Measurements from ENCODE around the gene CAMLG. TPM values are rescaled to one million over a fixed set of nuclear protein-coding genes. Genes with fewer than 3 reads are reported as not detected.
"Not testable (repeated sequence)": the region's sequence is repeated elsewhere in the genome, so short reads cannot be mapped to it uniquely, and the experiment has no call there.

Gene CAMLG
- total RNA-seq = 17.1 TPM
- long read RNA-seq, transcript CAMLG-201 (4 exons, 2,221 nt) = major isoform, 32 of 42 reads
- long read RNA-seq, partial matches to known transcripts = 0 of 42 reads
- long read RNA-seq, other reads (novel, unspliced or antisense) = 6 of 42 reads

GRCh38 chr5:134738133-134738962 is at the start of gene CAMLG:
TSS of gene CAMLG (plus strand) at chr5:134738548. CDS start at chr5:134738621, 73 bp downstream.
- DNase-seq = peak; percentile 99
- ATAC-seq (ENCODE audit: poor library complexity) = peak; percentile 99
- intact Hi-C loops (cut with DNase I) = no loop called here

- ATAC-seq (ENCODE audit: poor library complexity); intact Hi-C loops (cut with DNase I); DNase-seq: not testable (repeated sequence)
These were observed 48.2 kb upstream of the CAMLG start for GRCh38 chr5:134690144-134690543.

DNA sequence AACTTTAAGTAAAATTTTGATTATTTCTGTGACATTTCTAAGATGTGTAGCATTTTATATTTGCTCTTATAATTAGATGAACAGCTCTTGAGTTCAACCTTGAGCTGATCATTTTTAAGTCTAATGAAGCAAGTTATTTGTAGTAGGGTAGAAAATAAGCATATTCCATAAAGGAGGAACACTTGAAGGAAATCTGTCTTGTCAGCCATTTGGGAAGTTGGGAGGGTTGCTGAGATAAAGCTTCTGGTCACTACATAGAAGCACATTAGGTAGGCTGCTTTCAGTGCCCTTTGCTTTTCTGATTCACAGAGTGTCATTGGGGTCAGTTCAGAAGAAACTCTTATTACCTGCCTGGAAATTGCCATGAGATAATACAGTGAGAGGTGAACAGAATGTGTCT is 45.6 kb upstream of the CAMLG start:
- DNase-seq = no peak
- intact Hi-C loops (cut with DNase I) = no loop called here
- ATAC-seq (ENCODE audit: poor library complexity) = no peak

DNA sequence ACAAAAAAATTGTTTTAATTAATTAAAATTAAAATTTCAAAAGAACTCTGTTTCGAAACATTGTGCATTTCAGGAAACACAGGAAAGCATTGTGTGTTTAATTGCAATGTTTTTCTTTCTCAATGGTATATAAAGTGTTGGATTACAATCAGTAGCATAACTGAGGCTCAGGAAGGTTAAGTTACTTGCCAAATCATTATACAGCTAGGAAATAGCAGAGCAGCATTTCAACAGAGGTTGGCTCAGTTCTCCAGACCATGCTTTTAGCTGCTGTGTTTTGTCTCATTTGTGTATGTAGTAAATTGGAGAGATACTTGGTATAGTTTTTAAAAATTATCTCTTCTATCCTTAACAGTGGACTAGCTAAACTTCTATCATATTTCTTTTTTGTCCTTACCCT is 30.0 kb upstream of the CAMLG start:
- DNase-seq (no peak), ATAC-seq (ENCODE audit: poor library complexity) (no peak)
- intact Hi-C loops (cut with DNase I) = no loop called here

DNA sequence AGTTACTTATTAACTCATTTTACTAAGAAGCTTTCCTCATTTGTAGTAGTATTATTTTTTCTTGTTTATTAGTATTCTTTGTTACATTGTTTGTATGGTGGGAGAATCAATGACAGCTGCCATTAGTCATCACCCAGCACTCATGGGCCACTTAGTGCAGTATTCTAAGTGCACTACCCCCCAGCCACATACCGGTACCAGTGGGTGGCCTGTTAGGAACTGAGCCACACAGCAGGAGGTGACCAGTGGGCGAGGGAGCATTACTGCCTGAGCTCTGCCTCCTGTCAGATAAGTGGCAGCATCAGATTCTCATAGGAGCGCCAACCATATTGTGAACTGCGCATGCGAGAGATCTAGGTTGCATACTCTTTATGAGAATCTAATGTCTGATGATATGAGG is 24.2 kb upstream of the CAMLG start:
- ATAC-seq (ENCODE audit: poor library complexity) = no peak
- intact Hi-C loops (cut with DNase I) = no loop called here

GRCh38 chr5:134714541-134714940 is 23.8 kb upstream of the CAMLG start:
- no peak for ATAC-seq (ENCODE audit: poor library complexity)
- intact Hi-C loops (cut with DNase I) = no loop called here
- DNase-seq = no peak

More for the DNA sequence above, 24.2 kb upstream of the CAMLG start:
- no peak for DNase-seq

- ATAC-seq (ENCODE audit: poor library complexity); intact Hi-C loops (cut with DNase I); DNase-seq: not testable (repeated sequence)
These were observed 22.9 kb upstream of the CAMLG start for GRCh38 chr5:134715466-134715865.

- ATAC-seq (ENCODE audit: poor library complexity) (no peak), DNase-seq (no peak)
- intact Hi-C loops (cut with DNase I) = no loop called here
These were observed 13.5 kb upstream of the CAMLG start for GRCh38 chr5:134724872-134725271.

GRCh38 chr5:134732819-134733218 is 5.5 kb upstream of the CAMLG start:
- DNase-seq (no peak), ATAC-seq (ENCODE audit: poor library complexity) (no peak)
- intact Hi-C loops (cut with DNase I) = no loop called here

DNA sequence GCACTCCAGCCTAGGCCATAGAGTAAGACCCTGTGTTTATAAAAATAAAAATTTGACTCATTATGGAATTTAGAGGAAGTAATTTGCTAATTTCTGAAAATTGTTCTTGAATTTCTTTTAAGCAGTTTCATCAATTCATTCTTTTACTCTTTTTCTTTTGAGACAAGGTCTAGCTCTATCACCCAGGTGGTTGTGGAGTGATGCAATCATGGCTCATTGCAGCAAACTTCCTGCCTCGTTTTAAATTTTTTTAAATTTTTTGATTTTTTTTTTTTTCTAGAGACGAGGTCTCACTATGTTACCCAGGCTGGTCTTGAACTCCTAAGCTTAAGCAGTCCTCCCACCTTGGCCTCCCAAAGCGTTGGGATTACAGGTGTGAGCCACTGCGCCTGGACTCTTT is 3.1 kb upstream of the CAMLG start:
- no peak for ATAC-seq (ENCODE audit: poor library complexity)
- intact Hi-C loops (cut with DNase I) = no loop called here
- no peak for DNase-seq

GRCh38 chr5:134736173-134736812 is 2.1 kb upstream of the CAMLG start:
- ATAC-seq (ENCODE audit: poor library complexity) = no peak
- intact Hi-C loops (cut with DNase I) = no loop called here

GRCh38 chr5:134738963-134739661 is 764 bp downstream of the CAMLG start:
- ATAC-seq (ENCODE audit: poor library complexity) (peak; percentile 29), DNase-seq (no peak)
- intact Hi-C loops (cut with DNase I) = no loop called here

More at GRCh38 chr5:134736173-134736812, 2.1 kb upstream of the CAMLG start:
- DNase-seq = no peak

DNA sequence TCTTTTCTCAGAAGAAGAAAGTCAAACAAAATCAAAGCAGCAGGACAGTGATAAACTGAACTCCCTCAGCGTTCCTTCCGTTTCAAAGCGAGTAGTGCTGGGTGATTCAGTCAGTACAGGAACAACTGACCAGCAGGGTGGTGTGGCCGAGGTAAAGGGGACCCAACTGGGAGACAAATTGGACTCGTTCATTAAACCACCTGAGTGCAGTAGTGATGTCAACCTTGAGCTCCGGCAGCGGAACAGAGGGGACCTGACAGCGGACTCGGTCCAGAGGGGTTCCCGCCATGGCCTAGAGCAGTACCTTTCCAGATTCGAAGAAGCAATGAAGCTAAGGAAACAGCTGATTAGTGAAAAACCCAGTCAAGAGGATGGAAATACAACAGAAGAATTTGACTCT is 2.7 kb downstream of the CAMLG start:
- DNase-seq = no peak
- intact Hi-C loops (cut with DNase I) = no loop called here
- no peak for ATAC-seq (ENCODE audit: poor library complexity)

DNA sequence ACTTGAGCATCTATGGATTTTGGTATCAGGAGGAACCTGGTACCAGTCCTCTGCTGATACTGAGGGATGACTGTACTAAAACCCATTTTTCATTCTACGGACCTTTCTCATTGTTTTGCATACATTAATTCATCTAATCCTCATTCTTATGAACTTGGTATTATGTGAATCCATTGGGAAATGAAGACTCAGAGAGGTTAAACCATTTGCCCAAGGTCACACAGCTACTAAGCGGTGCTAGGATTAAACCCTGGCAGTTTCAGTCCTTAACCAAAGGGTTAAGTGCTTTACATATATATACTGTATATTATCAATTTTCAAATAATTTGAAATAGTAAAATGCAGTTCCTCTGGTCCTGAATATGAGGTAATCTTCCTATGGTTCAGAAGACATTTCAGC is 3.8 kb downstream of the CAMLG start:
- intact Hi-C loops (cut with DNase I) = no loop called here
- DNase-seq (no peak), ATAC-seq (ENCODE audit: poor library complexity) (no peak)

DNA sequence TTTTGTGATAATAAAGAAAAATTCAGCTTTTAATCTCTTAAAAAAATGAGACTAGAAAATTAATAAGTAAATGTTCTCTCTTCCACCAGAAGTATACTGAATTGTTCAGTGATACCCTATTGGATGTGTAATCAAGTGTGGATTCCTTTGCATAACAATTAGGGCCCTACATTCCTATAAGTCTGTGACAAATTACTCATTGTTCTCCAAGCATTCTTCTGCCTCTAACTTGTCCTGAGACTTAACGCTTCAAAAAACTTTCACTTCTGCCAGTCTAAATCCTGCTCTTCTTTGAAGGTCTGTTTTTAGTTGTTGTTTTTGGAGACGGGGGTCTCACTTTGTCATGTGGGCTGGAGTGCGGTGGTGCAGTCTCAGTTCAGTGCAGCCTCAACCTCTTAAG is 11.1 kb downstream of the CAMLG start:
- DNase-seq (no peak), ATAC-seq (ENCODE audit: poor library complexity) (no peak)
- intact Hi-C loops (cut with DNase I) = no loop called here

- no peak for DNase-seq
- intact Hi-C loops (cut with DNase I) = no loop called here
- peak; percentile 2 for ATAC-seq (ENCODE audit: poor library complexity)
These were observed 19.8 kb downstream of the CAMLG start for GRCh38 chr5:134758176-134758503.

DNA sequence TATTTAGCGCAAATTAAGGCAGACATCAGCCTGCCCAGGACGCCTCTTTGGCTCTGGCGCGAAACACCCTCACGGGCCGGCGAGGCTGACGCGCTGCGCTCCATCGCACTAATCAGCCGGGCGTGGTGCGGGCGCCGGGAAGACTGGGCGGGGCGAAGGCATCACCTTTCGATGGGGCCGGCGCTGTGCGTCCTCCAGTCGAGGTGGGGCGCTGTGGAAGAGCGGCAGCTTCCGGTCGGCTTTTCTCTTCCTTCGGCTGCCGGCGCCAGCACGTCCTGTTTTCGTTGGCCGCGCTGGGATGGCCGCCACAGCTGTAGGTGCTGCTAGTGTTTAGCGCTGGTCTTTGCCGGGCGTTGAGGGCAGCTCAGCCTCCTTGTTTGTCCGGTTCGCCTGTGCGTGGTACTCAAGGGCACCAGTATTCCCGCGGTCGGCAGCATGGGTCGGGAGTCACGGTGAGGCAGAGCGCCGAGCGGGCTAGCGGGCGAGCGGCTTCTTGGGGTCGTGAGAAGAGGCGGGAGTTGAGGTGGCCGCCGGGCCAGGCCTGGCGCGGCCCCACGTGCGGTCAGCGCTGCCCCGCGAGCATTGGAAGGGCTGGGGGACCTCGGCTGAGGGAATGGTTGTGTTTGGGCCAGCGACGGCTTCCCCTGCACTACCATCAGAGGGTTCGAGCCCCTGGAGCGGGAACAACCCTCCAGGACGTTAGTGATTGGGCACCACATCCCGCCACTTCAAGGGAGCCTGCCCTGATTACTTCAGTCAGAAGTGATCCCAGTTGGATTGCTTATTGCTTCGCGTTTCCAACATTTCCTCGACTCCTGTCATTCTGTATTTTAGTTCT is 20.4 kb downstream of the CAMLG start, which contains the start of gene DDX46:
Gene DDX46, plus strand, starts transcription at position 276 of the 838 bp plus-strand sequence. Its CDS starts 160 bp downstream, at position 436.
- DNase-seq = peak; percentile 96
- peak; percentile 100 for ATAC-seq (ENCODE audit: poor library complexity)
- intact Hi-C loops (cut with DNase I) = no loop called here

GRCh38 chr5:134767528-134768291 is 29.4 kb downstream of the CAMLG start:
- not testable (repeated sequence) for DNase-seq; ATAC-seq (ENCODE audit: poor library complexity)

More at GRCh38 chr5:134767528-134768291, 29.4 kb downstream of the CAMLG start:
- intact Hi-C loops (cut with DNase I) = not testable (repeated sequence)
